A549 (cell line): ENCODE results near the gene OR51D1. TPM values are rescaled to one million over a fixed set of nuclear protein-coding genes. Genes with fewer than 3 reads are reported as not detected.

Experiments used
- ATAC-seq, 2 experiments: fragments of 200-7000 bp in 1 of 2; fragments of >200 bp in 1 of 2; cut with Nextera tagmentation in 1 of 2; cut with Tn5 transposase in 1 of 2; 3 replicates each; pipeline versions ENCODE4 v1.8.0 to v1.9.1; 2018 to 2020; ENCODE audit warnings: mild to moderate bottlenecking in 1 of 2, moderate library complexity in 1 of 2
- CTCF ChIA-PET: fragments of 300-600 bp; sonication (Branson Sonifier 250); formaldehyde crosslinking; extraction: SDS; loops from one replicate; lab custom pipeline; 2021; ENCODE audit warnings: antibody characterized with exemption, inconsistent platforms; lab: Yijun Ruan, JAX
- POLR2A ChIA-PET: fragments of 350-600 bp; formaldehyde crosslinking; extraction: SDS; loops from one replicate; lab custom pipeline; 2021; ENCODE audit warnings: antibody characterized with exemption, inconsistent platforms; lab: Yijun Ruan, JAX
- DNase-seq, 2 experiments: peaks; one replicate each; pipeline versions ENCODE4 v3.0.0 to v3.0.0-alpha.2; 2011 to 2016; ENCODE audit warnings: low read depth in 1 of 2, low spot score in 1 of 2
- FAIRE-seq: peaks from 2 replicates; lab custom pipeline; 2011; peaks lifted over from hg19 to GRCh38; lab: Jason Lieb, UNC
- H3K27ac ChIP-seq, 2 experiments: fragments of >200 bp; sonication (Bioruptor Twin); formaldehyde crosslinking; 3 replicates each; pipeline ENCODE4 v1.5.1; 2016 to 2017
- H3K4me1 ChIP-seq: fragments of >200 bp; sonication (Bioruptor Twin); formaldehyde crosslinking; 3 replicates; pipeline ENCODE4 v1.6.1; 2016
- H3K4me2 ChIP-seq: fragments of >200 bp; sonication (Bioruptor Twin); formaldehyde crosslinking; 3 replicates; pipeline ENCODE4 v1.6.1; 2016
- H3K4me3 ChIP-seq: fragments of >200 bp; sonication (Bioruptor Twin); formaldehyde crosslinking; 3 replicates; pipeline ENCODE4 v1.5.1; 2016
- H3K9me3 ChIP-seq: fragments of >200 bp; sonication (Bioruptor Twin); formaldehyde crosslinking; 3 replicates; pipeline ENCODE4 v1.6.1; 2016
- ELK1 ChIP-seq: fragments of 150-350 bp; IDR thresholded peaks from 2 replicates; pipeline ENCODE4 v1.6.1; 2014; ENCODE audit warnings: low read depth, mild to moderate bottlenecking, low read length
- ZSCAN20 ChIP-seq: fragments of 250-450 bp; sonication (Bioruptor Pico); IDR thresholded peaks from 2 replicates; pipeline ENCODE4 v1.8.0; 2022; ENCODE audit warnings: mild to moderate bottlenecking, moderate library complexity
- WGBS: methylation state at CpG from one replicate; pipeline ENCODE4 v1.1.6; 2017; ENCODE audit errors: missing lambda C conversion rate; 5-methylcytosine and 5-hydroxymethylcytosine counted together
- polyA plus RNA-seq, 4 experiments: library from polyadenylated mRNA; depleted of rRNA in 3 of 4; stranded (reverse); fragments of >200 nt; fragmentation: RNase III in 1 of 4; extraction: RNeasy Plus Mini Kit Qiagen cat#74134 plus additional on column Dnase treatment in 1 of 4; gene quantifications; 2 replicates in 3 of 4; 3 replicates in 1 of 4; pipeline ENCODE4 v1.2.3, GENCODE V29; 2011 to 2017
- TF ChIP-seq, protein P1 (sequence below): fragments of 200-600 bp; sonication (generic); IDR thresholded peaks from 2 replicates; pipeline ENCODE4 v1.6.1; 2016; ENCODE audit warnings: antibody characterized with exemption, mild to moderate bottlenecking, moderate library complexity

The OR51D1 gene
- polyA plus RNA-seq, 2 of the 4 experiments (the other 2 are of a cell fraction), result not detected

DNA sequence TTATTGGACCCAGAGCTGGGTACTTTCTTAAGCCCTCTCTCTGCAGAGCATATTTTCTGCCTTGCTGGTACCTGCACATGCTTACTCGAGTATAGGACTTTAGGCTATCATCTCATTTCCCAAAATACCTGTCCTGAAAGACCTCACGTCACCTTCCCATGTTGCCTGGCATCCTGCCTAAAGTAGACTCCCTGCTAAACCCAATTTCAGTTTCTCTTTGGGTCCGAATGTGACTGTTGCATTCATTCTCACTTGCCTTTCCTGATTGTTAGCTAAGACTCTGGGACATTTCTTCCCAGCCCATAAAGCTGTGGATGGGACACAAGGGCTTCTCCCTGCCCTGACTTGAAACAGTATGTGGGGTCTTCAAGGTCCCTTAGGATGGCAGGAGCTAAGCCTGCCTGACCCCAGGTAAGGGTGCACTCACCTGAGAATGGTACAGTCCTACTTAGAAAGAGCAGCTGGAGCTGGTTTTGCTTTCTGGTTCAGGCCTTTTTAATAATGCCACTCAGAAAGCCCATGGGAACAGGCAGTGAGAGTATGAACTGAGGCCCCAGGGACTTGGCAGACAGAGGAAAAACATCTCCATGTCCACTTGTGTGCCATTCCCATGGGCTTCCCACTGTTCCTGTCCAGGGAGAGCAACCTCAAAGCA lies 47.5 kb downstream of the OR51D1 start:
- DNase-seq (no peak), ATAC-seq (no peak), FAIRE-seq (no peak)
- no peak overlapping the region for H3K4me2 ChIP-seq
- 6% methylated on average over 3 of the region's 3 CpGs for WGBS
- ChIA-PET CTCF (no interaction called here), POLR2A (no interaction called here)
- no peaks in the 10 kb centered on the region for H3K9me3 ChIP-seq
- H3K27ac ChIP-seq, result no peak overlapping the region
- H3K4me1 ChIP-seq, result no peaks in the 10 kb centered on the region
- TF ChIP-seq, protein P1, sequence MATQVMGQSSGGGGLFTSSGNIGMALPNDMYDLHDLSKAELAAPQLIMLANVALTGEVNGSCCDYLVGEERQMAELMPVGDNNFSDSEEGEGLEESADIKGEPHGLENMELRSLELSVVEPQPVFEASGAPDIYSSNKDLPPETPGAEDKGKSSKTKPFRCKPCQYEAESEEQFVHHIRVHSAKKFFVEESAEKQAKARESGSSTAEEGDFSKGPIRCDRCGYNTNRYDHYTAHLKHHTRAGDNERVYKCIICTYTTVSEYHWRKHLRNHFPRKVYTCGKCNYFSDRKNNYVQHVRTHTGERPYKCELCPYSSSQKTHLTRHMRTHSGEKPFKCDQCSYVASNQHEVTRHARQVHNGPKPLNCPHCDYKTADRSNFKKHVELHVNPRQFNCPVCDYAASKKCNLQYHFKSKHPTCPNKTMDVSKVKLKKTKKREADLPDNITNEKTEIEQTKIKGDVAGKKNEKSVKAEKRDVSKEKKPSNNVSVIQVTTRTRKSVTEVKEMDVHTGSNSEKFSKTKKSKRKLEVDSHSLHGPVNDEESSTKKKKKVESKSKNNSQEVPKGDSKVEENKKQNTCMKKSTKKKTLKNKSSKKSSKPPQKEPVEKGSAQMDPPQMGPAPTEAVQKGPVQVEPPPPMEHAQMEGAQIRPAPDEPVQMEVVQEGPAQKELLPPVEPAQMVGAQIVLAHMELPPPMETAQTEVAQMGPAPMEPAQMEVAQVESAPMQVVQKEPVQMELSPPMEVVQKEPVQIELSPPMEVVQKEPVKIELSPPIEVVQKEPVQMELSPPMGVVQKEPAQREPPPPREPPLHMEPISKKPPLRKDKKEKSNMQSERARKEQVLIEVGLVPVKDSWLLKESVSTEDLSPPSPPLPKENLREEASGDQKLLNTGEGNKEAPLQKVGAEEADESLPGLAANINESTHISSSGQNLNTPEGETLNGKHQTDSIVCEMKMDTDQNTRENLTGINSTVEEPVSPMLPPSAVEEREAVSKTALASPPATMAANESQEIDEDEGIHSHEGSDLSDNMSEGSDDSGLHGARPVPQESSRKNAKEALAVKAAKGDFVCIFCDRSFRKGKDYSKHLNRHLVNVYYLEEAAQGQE, result no peak
- TF ChIP-seq ELK1, result no peak
- no peak for TF ChIP-seq ZSCAN20 (CRISPR knock-in tag)
- TF ChIP-seq, all 56 proteins: peak for 0
- H3K4me3 ChIP-seq, result no peak overlapping the region

Other genes with a start within 250 kb of the OR51D1 start
- 15.6 and 19.3 TPM in 2 replicates for gene TRIM21, start 243.8 kb upstream of the OR51D1 start, polyA plus RNA-seq (2011; rRNA removed)
- gene TRIM21, start 243.8 kb upstream of the OR51D1 start, polyA plus RNA-seq (2017; fragmentation: RNase III; extraction: RNeasy Plus Mini Kit Qiagen cat#74134 plus additional on column Dnase treatment), result 11.3 to 13.2 TPM (median 11.6 TPM) in 3 replicates
- not detected in 2 replicates for gene OR52K2, start 188.2 kb upstream of the OR51D1 start, polyA plus RNA-seq (2011; rRNA removed)
- not detected in 3 replicates for gene OR52K2, start 188.2 kb upstream of the OR51D1 start, polyA plus RNA-seq (2017; fragmentation: RNase III; extraction: RNeasy Plus Mini Kit Qiagen cat#74134 plus additional on column Dnase treatment)
- not detected in 2 replicates for gene OR52K1, start 154.8 kb upstream of the OR51D1 start, polyA plus RNA-seq (2011; rRNA removed)
- gene OR52K1, start 154.8 kb upstream of the OR51D1 start, polyA plus RNA-seq (2017; fragmentation: RNase III; extraction: RNeasy Plus Mini Kit Qiagen cat#74134 plus additional on column Dnase treatment), result not detected in 3 replicates
- not detected in 2 replicates for gene OR52M1, start 92.3 kb upstream of the OR51D1 start, polyA plus RNA-seq (2011; rRNA removed)
- gene OR52M1, start 92.3 kb upstream of the OR51D1 start, polyA plus RNA-seq (2017; fragmentation: RNase III; extraction: RNeasy Plus Mini Kit Qiagen cat#74134 plus additional on column Dnase treatment), result not detected in 3 replicates
- gene OR52I2, start 55.7 kb upstream of the OR51D1 start, polyA plus RNA-seq (2011; rRNA removed), result not detected in 2 replicates
- not detected in 3 replicates for gene OR52I2, start 55.7 kb upstream of the OR51D1 start, polyA plus RNA-seq (2017; fragmentation: RNase III; extraction: RNeasy Plus Mini Kit Qiagen cat#74134 plus additional on column Dnase treatment)
- not detected in 2 replicates for gene OR52I1, start 43.4 kb upstream of the OR51D1 start, polyA plus RNA-seq (2011; rRNA removed)
- gene OR52I1, start 43.4 kb upstream of the OR51D1 start, polyA plus RNA-seq (2017; fragmentation: RNase III; extraction: RNeasy Plus Mini Kit Qiagen cat#74134 plus additional on column Dnase treatment), result not detected in 3 replicates
- 9.6 and 11.6 TPM in 2 replicates for gene TRIM68, start 29.2 kb upstream of the OR51D1 start, polyA plus RNA-seq (2011; rRNA removed)
- gene TRIM68, start 29.2 kb upstream of the OR51D1 start, polyA plus RNA-seq (2017; fragmentation: RNase III; extraction: RNeasy Plus Mini Kit Qiagen cat#74134 plus additional on column Dnase treatment), result 9.6 to 10.8 TPM (median 9.7 TPM) in 3 replicates
- 0.03 TPM in 1 of 2 replicates, not detected in the other for gene OR51E1, start 6.5 kb downstream of the OR51D1 start, polyA plus RNA-seq (2011; rRNA removed)
- not detected in 3 replicates for gene OR51E1, start 6.5 kb downstream of the OR51D1 start, polyA plus RNA-seq (2017; fragmentation: RNase III; extraction: RNeasy Plus Mini Kit Qiagen cat#74134 plus additional on column Dnase treatment)
- 0.07 TPM in 1 of 2 replicates, not detected in the other for gene OR51E2, start 60.4 kb downstream of the OR51D1 start, polyA plus RNA-seq (2011; rRNA removed)
- gene OR51E2, start 60.4 kb downstream of the OR51D1 start, polyA plus RNA-seq (2017; fragmentation: RNase III; extraction: RNeasy Plus Mini Kit Qiagen cat#74134 plus additional on column Dnase treatment), result not detected in 3 replicates
- not detected in 2 replicates for gene MMP26, start 67.3 kb downstream of the OR51D1 start, polyA plus RNA-seq (2011; rRNA removed)
- not detected in 3 replicates for gene MMP26, start 67.3 kb downstream of the OR51D1 start, polyA plus RNA-seq (2017; fragmentation: RNase III; extraction: RNeasy Plus Mini Kit Qiagen cat#74134 plus additional on column Dnase treatment)
- gene OR51F1, start 132.5 kb downstream of the OR51D1 start, polyA plus RNA-seq (2011; rRNA removed), result not detected in 2 replicates
- not detected in 3 replicates for gene OR51F1, start 132.5 kb downstream of the OR51D1 start, polyA plus RNA-seq (2017; fragmentation: RNase III; extraction: RNeasy Plus Mini Kit Qiagen cat#74134 plus additional on column Dnase treatment)
- gene OR52R1, start 166.9 kb downstream of the OR51D1 start, polyA plus RNA-seq (2011; rRNA removed), result not detected in 2 replicates
- gene OR52R1, start 166.9 kb downstream of the OR51D1 start, polyA plus RNA-seq (2017; fragmentation: RNase III; extraction: RNeasy Plus Mini Kit Qiagen cat#74134 plus additional on column Dnase treatment), result not detected in 3 replicates
- not detected in 2 replicates for gene OR51F2, start 183.8 kb downstream of the OR51D1 start, polyA plus RNA-seq (2011; rRNA removed)
- gene OR51F2, start 183.8 kb downstream of the OR51D1 start, polyA plus RNA-seq (2017; fragmentation: RNase III; extraction: RNeasy Plus Mini Kit Qiagen cat#74134 plus additional on column Dnase treatment), result not detected in 3 replicates
- gene OR51S1, start 211.7 kb downstream of the OR51D1 start, polyA plus RNA-seq (2011; rRNA removed), result not detected in 2 replicates
- not detected in 3 replicates for gene OR51S1, start 211.7 kb downstream of the OR51D1 start, polyA plus RNA-seq (2017; fragmentation: RNase III; extraction: RNeasy Plus Mini Kit Qiagen cat#74134 plus additional on column Dnase treatment)
- not detected in 2 replicates for gene OR51T1, start 244.4 kb downstream of the OR51D1 start, polyA plus RNA-seq (2011; rRNA removed)
- not detected in 3 replicates for gene OR51T1, start 244.4 kb downstream of the OR51D1 start, polyA plus RNA-seq (2017; fragmentation: RNase III; extraction: RNeasy Plus Mini Kit Qiagen cat#74134 plus additional on column Dnase treatment)